Keratinocyte (primary cell): Measurements from ENCODE around the gene EFHD2. TPM values are rescaled to one million over a fixed set of nuclear protein-coding genes. Genes with fewer than 3 reads are reported as not detected.

Experiments used
- DNase-seq: peaks from one replicate; pipeline ENCODE4 v3.0.0-alpha.2; 2011; ENCODE audit warnings: low read depth, missing footprints, low spot score
- FAIRE-seq: peaks from 2 replicates; lab custom pipeline; 2011; peaks lifted over from hg19 to GRCh38; lab: Jason Lieb, UNC
- H2AFZ ChIP-seq: 2 replicates; pipeline ENCODE4 v1.6.0; 2012; ENCODE audit warnings: low read length, control low read depth, inconsistent platforms; ENCODE audit not compliant: control insufficient read depth
- H3K27ac ChIP-seq: 2 replicates; pipeline ENCODE4 v1.5.1; 2011; ENCODE audit warnings: low read length; ENCODE audit not compliant: control insufficient read depth, insufficient read depth
- H3K27me3 ChIP-seq: 3 replicates; pipeline ENCODE4 v1.6.0; 2011; ENCODE audit warnings: low read length; ENCODE audit not compliant: control insufficient read depth, insufficient read depth; ENCODE audit errors: extremely low read depth
- H3K36me3 ChIP-seq, 2 experiments: 2 replicates in 1 of 2; 3 replicates in 1 of 2; pipeline ENCODE4 v1.5.1; 2011; ENCODE audit warnings: low read length in 2 of 2, mild to moderate bottlenecking in 1 of 2; ENCODE audit not compliant: control insufficient read depth in 2 of 2, insufficient read depth in 2 of 2; ENCODE audit errors: extremely low read depth in 1 of 2
- H3K4me1 ChIP-seq: 3 replicates; pipeline ENCODE4 v1.5.1; 2011; ENCODE audit warnings: low read length; ENCODE audit not compliant: control insufficient read depth, insufficient read depth; ENCODE audit errors: extremely low read depth
- H3K4me2 ChIP-seq: 3 replicates; pipeline ENCODE4 v1.6.0; 2011; ENCODE audit warnings: low read depth, low read length; ENCODE audit not compliant: control insufficient read depth, insufficient read depth; ENCODE audit errors: extremely low read depth
- H3K4me3 ChIP-seq, 3 experiments: fragments of 200-600 bp in 1 of 3; sonication (generic) in 1 of 3; 2 replicates in 2 of 3; 3 replicates in 1 of 3; pipeline ENCODE4 v1.5.1; 2011 to 2016; ENCODE audit warnings: low read length in 3 of 3, mild to moderate bottlenecking in 3 of 3, control low read depth in 2 of 3, inconsistent platforms in 1 of 3, low read depth in 1 of 3, mixed read lengths in 1 of 3, mixed run types in 1 of 3, moderate library complexity in 1 of 3; ENCODE audit not compliant: control insufficient read depth in 2 of 3, insufficient read depth in 2 of 3; ENCODE audit errors: extremely low read depth in 1 of 3
- H3K79me2 ChIP-seq: 2 replicates; pipeline ENCODE4 v1.6.0; 2012; ENCODE audit warnings: low read length; ENCODE audit not compliant: control insufficient read depth, insufficient read depth
- H3K9ac ChIP-seq: 3 replicates; pipeline ENCODE4 v1.6.0; 2011; ENCODE audit warnings: low read length; ENCODE audit not compliant: control insufficient read depth, insufficient read depth; ENCODE audit errors: extremely low read depth
- H3K9me1 ChIP-seq: 3 replicates; pipeline ENCODE4 v1.6.0; 2011; ENCODE audit warnings: low read length; ENCODE audit not compliant: control insufficient read depth, insufficient read depth; ENCODE audit errors: extremely low read depth
- H3K9me3 ChIP-seq: 2 replicates; pipeline ENCODE4 v1.5.1; 2012; ENCODE audit warnings: low read depth, low read length; ENCODE audit not compliant: control insufficient read depth
- H4K20me1 ChIP-seq: 3 replicates; pipeline ENCODE4 v1.6.0; 2011; ENCODE audit warnings: low read length; ENCODE audit not compliant: control insufficient read depth, insufficient read depth; ENCODE audit errors: extremely low read depth
- EZH2 ChIP-seq: IDR thresholded peaks from one replicate; pipeline ENCODE4 v1.6.1; 2012; ENCODE audit warnings: inconsistent platforms, mild to moderate bottlenecking, low read length, moderate library complexity
- dilution Hi-C: fragments of 300-500 bp; cut with MboI; formaldehyde crosslinking; loops from one replicate; pipeline ENCODE4 v1.7.0; 2020; ENCODE audit warnings: low sequenced_read_pairs; ENCODE audit not compliant: extremely low pct_ligation_motif_present
- polyA plus RNA-seq, 5 experiments: library from polyadenylated mRNA; depleted of rRNA in 3 of 5; stranded (reverse) in 3 of 5; stranded (forward) in 1 of 5; unstranded in 1 of 5; fragments of >200 nt; gene quantifications; 1 replicate in 1 of 5; 2 replicates in 3 of 5; 3 replicates in 1 of 5; pipeline versions ENCODE4 v1.2.1 to v1.2.3, GENCODE V29; 2011 to 2012; ENCODE audit warnings: missing spikeins in 2 of 5, low read depth in 1 of 5, low replicate concordance in 1 of 5
- TF ChIP-seq, protein P1 (sequence below), 3 experiments: IDR thresholded peaks in 1 of 3; conservative IDR thresholded peaks in 1 of 3; optimal IDR thresholded peaks in 1 of 3; 2 replicates in 2 of 3; 3 replicates in 1 of 3; pipeline versions ENCODE3 to v1.5.1; 2011; ENCODE audit warnings: low read length in 3 of 3, mild to moderate bottlenecking in 3 of 3, moderate library complexity in 2 of 3, control low read depth in 1 of 3, inconsistent platforms in 1 of 3; ENCODE audit not compliant: insufficient read depth in 2 of 3; ENCODE audit errors: extremely low read depth in 1 of 3

The EFHD2 gene
- polyA plus RNA-seq, 1 donor (not counting 4 experiments of a cell fraction or from before 2014, with no cell fraction given): 47.6 TPM

DNA sequence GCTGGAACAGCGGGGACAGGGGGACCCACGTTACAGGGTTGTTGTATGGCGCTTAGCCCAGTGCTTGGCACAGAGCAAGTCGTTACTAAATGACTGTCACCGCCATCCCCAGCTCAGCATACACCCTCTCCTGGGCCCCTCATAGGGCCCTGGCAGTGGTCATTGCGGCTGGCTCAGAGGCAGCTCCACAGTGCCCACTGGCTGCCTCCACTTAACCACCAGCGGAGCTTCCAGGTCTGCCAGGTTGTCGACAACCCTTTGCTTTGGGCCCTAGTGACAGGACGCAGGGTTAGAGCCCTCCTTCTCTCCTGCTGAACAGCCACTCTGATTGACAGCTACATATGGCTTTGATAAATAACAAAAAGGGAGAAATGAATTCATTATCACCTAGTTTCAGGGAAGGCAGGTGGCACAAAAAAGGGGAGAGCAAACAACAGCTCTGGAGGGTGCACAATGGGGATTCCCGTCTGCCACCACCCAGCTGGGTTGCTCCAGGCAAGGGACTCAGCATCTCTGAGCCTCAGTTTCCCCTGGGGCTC, 4.8 kb downstream of the EFHD2 start:
- Histone ChIP-seq H3K27ac (no peak overlapping the region), H3K79me2 (peaks cover 73% of the 10 kb centered on the region), H3K9ac (no peak overlapping the region), H3K9me1 (peaks cover 2% of the 10 kb centered on the region), H3K36me3 (peaks cover 4 to 14% of the 10 kb centered on the region in 2 experiments), H2AFZ (no peak overlapping the region), H3K27me3 (no peaks in the 10 kb centered on the region), H3K4me2 (no peak overlapping the region), H3K9me3 (no peaks in the 10 kb centered on the region), H3K4me1 (peaks cover 53% of the 10 kb centered on the region), H4K20me1 (peaks cover 7% of the 10 kb centered on the region), H3K4me3 (no peak overlapping the region)
- FAIRE-seq: no peak
- TF ChIP-seq, protein P1, sequence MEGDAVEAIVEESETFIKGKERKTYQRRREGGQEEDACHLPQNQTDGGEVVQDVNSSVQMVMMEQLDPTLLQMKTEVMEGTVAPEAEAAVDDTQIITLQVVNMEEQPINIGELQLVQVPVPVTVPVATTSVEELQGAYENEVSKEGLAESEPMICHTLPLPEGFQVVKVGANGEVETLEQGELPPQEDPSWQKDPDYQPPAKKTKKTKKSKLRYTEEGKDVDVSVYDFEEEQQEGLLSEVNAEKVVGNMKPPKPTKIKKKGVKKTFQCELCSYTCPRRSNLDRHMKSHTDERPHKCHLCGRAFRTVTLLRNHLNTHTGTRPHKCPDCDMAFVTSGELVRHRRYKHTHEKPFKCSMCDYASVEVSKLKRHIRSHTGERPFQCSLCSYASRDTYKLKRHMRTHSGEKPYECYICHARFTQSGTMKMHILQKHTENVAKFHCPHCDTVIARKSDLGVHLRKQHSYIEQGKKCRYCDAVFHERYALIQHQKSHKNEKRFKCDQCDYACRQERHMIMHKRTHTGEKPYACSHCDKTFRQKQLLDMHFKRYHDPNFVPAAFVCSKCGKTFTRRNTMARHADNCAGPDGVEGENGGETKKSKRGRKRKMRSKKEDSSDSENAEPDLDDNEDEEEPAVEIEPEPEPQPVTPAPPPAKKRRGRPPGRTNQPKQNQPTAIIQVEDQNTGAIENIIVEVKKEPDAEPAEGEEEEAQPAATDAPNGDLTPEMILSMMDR (optimal IDR thresholded peaks at IDR 0.05 in 1 of 3, IDR thresholded peaks at IDR 0.05 in 1 of 3, conservative IDR thresholded peaks at IDR 0.05 in 1 of 3; ENCODE audit: extremely low read depth in 1 of 3, insufficient read depth in 2 of 3, low read length in 3 of 3): no peak
- no peak for TF ChIP-seq EZH2
- dilution Hi-C loops: loop anchor here (10.0 kb wide), 1 partner anchor 80 kb away; no protein-coding TSS in a partner anchor
- no peak for DNase-seq

DNA sequence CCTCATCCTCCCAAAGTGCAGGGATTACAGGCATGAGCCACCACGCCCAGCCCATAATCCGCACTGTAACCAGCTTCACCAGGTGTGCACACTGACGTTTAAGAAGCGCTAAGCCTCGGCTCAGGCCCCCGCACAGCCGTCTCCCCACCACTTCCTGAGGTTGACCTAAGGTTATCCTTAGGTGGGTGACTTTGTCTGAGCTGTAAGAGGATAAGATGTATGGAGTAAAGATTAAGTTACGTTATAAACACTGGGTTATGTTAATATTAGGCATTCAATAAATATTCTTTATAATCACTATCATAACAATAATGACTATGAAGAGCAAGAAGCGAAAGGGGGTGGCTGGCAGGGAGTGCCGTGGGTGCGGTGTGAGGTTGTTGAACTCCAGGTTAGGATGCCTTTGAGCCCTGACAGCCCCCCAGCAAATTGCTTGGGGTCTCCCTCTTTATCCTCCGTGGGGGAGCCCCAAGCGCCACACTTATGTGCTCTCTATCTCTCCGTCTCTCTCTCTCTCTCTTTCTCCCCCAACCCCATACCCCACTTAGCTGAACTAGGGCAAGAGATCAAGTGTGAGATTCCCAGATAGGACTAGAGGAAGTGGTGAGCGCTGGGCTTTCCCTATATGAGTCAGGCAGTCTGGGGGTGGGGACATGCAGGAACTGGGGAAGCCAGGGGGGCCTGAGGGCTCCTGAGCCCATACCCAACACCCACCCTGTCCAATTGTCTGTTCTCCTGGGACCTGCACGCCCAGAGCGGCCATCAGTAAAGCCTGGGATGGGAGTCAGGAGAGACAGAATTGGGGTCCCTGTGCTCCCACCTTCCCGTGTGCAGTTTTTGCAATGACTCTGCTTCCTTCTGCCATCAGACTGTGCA, 7.6 kb downstream of the EFHD2 start:
- FAIRE-seq: peak; percentile 86

More for the DNA sequence above, 7.6 kb downstream of the EFHD2 start:
- H3K9me1 ChIP-seq: peaks cover 2% of the 10 kb centered on the region
- peaks cover 74% of the 10 kb centered on the region for H3K79me2 ChIP-seq
- no peaks in the 10 kb centered on the region for H3K9me3 ChIP-seq
- DNase-seq: no peak
- no peak overlapping the region for H2AFZ ChIP-seq
- no peaks in the 10 kb centered on the region for H3K27me3 ChIP-seq
- TF ChIP-seq EZH2: no peak
- TF ChIP-seq, protein P1 (optimal IDR thresholded peaks at IDR 0.05 in 1 of 3, IDR thresholded peaks at IDR 0.05 in 1 of 3, conservative IDR thresholded peaks at IDR 0.05 in 1 of 3; ENCODE audit: extremely low read depth in 1 of 3, insufficient read depth in 2 of 3, low read length in 3 of 3): no peak
- dilution Hi-C loops: loop anchor here (10.0 kb wide), 1 partner anchor 82 kb away; no protein-coding TSS in a partner anchor
- H3K36me3 ChIP-seq: peaks cover 7 to 32% of the 10 kb centered on the region in 2 experiments
- peak overlapping the region; percentile 79 for H3K4me2 ChIP-seq
- peaks cover 6% of the 10 kb centered on the region for H4K20me1 ChIP-seq
- peak overlapping the region in 2 of 3 experiments; percentile 24 to 54 for H3K4me3 ChIP-seq
- H3K4me1 ChIP-seq: peaks cover 44% of the 10 kb centered on the region
- peak overlapping the region; percentile 71 for H3K9ac ChIP-seq
- H3K27ac ChIP-seq: peak overlapping the region; percentile 92
